ENCODE results near the gene FBXO17. TPM values are rescaled to one million over a fixed set of nuclear protein-coding genes. Genes with fewer than 3 reads are reported as not detected.

The FBXO17 gene
- total RNA-seq, 1 experiment from 2014 or later: not detected

- Histone ChIP-seq H3K4me1 (ENCODE audit: low read length) (peaks cover 16% of the 10 kb centered on the region), H3K4me2 (ENCODE audit: low read depth, low read length, poor library complexity, severe bottlenecking) (peak within 1 kb of the TSS; percentile 94), H3K9me3 (ENCODE audit: low read length) (no peaks in the 10 kb centered on the region), H3K27ac (ENCODE audit: low read length) (peak within 1 kb of the TSS; percentile 54; the same call in 1 of the 2 replicates), H3K9ac (ENCODE audit: low read length) (peak within 1 kb of the TSS; percentile 95), H3K4me3 (ENCODE audit: low read length) (peak within 1 kb of the TSS; percentile 96), H3K36me3 (ENCODE audit: insufficient read depth, low read length) (peaks cover 18% of the 10 kb centered on the region), H4K20me1 (ENCODE audit: insufficient read depth, low read depth, low read length) (peaks cover 5% of the 10 kb centered on the region; the same call in 1 of the 2 replicates), H3K79me2 (ENCODE audit: low read length) (peaks cover 43% of the 10 kb centered on the region), H3K9me2 (replicated peaks; ENCODE audit: insufficient read depth, low read length) (no peaks in the 10 kb centered on the region), H3K27me3 (ENCODE audit: low read length) (no peaks in the 10 kb centered on the region), H2AFZ (ENCODE audit: low read length) (peak within 1 kb of the TSS; percentile 76; the same call in 1 of the 2 replicates)
- DNase-seq: peak; percentile 100
Measured at GRCh38 chr19:38930776-38931520, 44.6 kb downstream of the FBXO17 start, which contains the start of gene MRPS12. TSS of gene MRPS12 (plus strand) at chr19:38930944. CDS start at chr19:38931295, 351 bp downstream.

- no peaks in the 10 kb centered on the region for H3K9me3 ChIP-seq (ENCODE audit: low read length)
- H3K79me2 ChIP-seq (ENCODE audit: low read length): peaks cover 43% of the 10 kb centered on the region
- H3K9ac ChIP-seq (ENCODE audit: low read length): peak within 1 kb of the TSS; percentile 95
- H3K4me2 ChIP-seq (ENCODE audit: low read depth, low read length, poor library complexity, severe bottlenecking): peak within 1 kb of the TSS; percentile 94
- peak within 1 kb of the TSS; percentile 54; the same call in 1 of the 2 replicates for H3K27ac ChIP-seq (ENCODE audit: low read length)
- peak within 1 kb of the TSS; percentile 96 for H3K4me3 ChIP-seq (ENCODE audit: low read length)
- H4K20me1 ChIP-seq (ENCODE audit: insufficient read depth, low read depth, low read length): peaks cover 5% of the 10 kb centered on the region; the same call in 1 of the 2 replicates
- H3K9me2 ChIP-seq (replicated peaks; ENCODE audit: insufficient read depth, low read length): no peaks in the 10 kb centered on the region
- peak; percentile 96 for DNase-seq
- peaks cover 16% of the 10 kb centered on the region for H3K4me1 ChIP-seq (ENCODE audit: low read length)
- H3K36me3 ChIP-seq (ENCODE audit: insufficient read depth, low read length): peaks cover 18% of the 10 kb centered on the region
- peak within 1 kb of the TSS; percentile 76; the same call in 1 of the 2 replicates for H2AFZ ChIP-seq (ENCODE audit: low read length)
- no peaks in the 10 kb centered on the region for H3K27me3 ChIP-seq (ENCODE audit: low read length)
Measured at GRCh38 chr19:38929929-38930775, 45.4 kb downstream of the FBXO17 start, which contains the start of gene SARS2. TSS of gene SARS2 (minus strand) at chr19:38930763. CDS start at chr19:38930736, 27 bp downstream.

GRCh38 chr19:38928391-38929001 is 47.0 kb downstream of the FBXO17 start:
- H3K27me3 ChIP-seq (ENCODE audit: low read length): no peaks in the 10 kb centered on the region
- DNase-seq: no peak
- no peak overlapping the region for H3K4me3 ChIP-seq (ENCODE audit: low read length)
- H3K79me2 ChIP-seq (ENCODE audit: low read length): peaks cover 43% of the 10 kb centered on the region
- peaks cover 5% of the 10 kb centered on the region; the same call in 1 of the 2 replicates for H4K20me1 ChIP-seq (ENCODE audit: insufficient read depth, low read depth, low read length)
- no peak overlapping the region for H3K27ac ChIP-seq (ENCODE audit: low read length)
- H2AFZ ChIP-seq (ENCODE audit: low read length): no peak overlapping the region
- H3K9me3 ChIP-seq (ENCODE audit: low read length): no peaks in the 10 kb centered on the region
- peaks cover 20% of the 10 kb centered on the region for H3K36me3 ChIP-seq (ENCODE audit: insufficient read depth, low read length)
- H3K9me2 ChIP-seq (replicated peaks; ENCODE audit: insufficient read depth, low read length): no peaks in the 10 kb centered on the region
- H3K4me2 ChIP-seq (ENCODE audit: low read depth, low read length, poor library complexity, severe bottlenecking): no peak overlapping the region
- peaks cover 16% of the 10 kb centered on the region for H3K4me1 ChIP-seq (ENCODE audit: low read length)
- no peak overlapping the region for H3K9ac ChIP-seq (ENCODE audit: low read length)

- no peak overlapping the region for H3K4me2 ChIP-seq (ENCODE audit: low read depth, low read length, poor library complexity, severe bottlenecking)
- H4K20me1 ChIP-seq (ENCODE audit: insufficient read depth, low read depth, low read length): no peaks in the 10 kb centered on the region
- peaks cover 20% of the 10 kb centered on the region for H3K79me2 ChIP-seq (ENCODE audit: low read length)
- H3K9me3 ChIP-seq (ENCODE audit: low read length): no peaks in the 10 kb centered on the region
- DNase-seq: no peak
- H3K4me3 ChIP-seq (ENCODE audit: low read length): no peak overlapping the region
- H3K27ac ChIP-seq (ENCODE audit: low read length): no peak overlapping the region
- peaks cover 4% of the 10 kb centered on the region for H3K4me1 ChIP-seq (ENCODE audit: low read length)
- no peaks in the 10 kb centered on the region for H3K27me3 ChIP-seq (ENCODE audit: low read length)
- no peak overlapping the region for H2AFZ ChIP-seq (ENCODE audit: low read length)
- H3K36me3 ChIP-seq (ENCODE audit: insufficient read depth, low read length): 0 out of 2 replicates have a peak, but pooled peaks cover 3% of the 10 kb centered on the region
- no peak overlapping the region for H3K9ac ChIP-seq (ENCODE audit: low read length)
- H3K9me2 ChIP-seq (replicated peaks; ENCODE audit: insufficient read depth, low read length): no peaks in the 10 kb centered on the region
Measured at GRCh38 chr19:38924388-38924787, 51.2 kb downstream of the FBXO17 start.

GRCh38 chr19:38922482-38922881 is 53.1 kb downstream of the FBXO17 start:
- Histone ChIP-seq H3K9me3 (ENCODE audit: low read length) (no peaks in the 10 kb centered on the region), H3K27me3 (ENCODE audit: low read length) (no peaks in the 10 kb centered on the region), H3K9me2 (replicated peaks; ENCODE audit: insufficient read depth, low read length) (no peaks in the 10 kb centered on the region), H4K20me1 (ENCODE audit: insufficient read depth, low read depth, low read length) (no peaks in the 10 kb centered on the region), H3K36me3 (ENCODE audit: insufficient read depth, low read length) (0 out of 2 replicates have a peak, but pooled peaks cover 3% of the 10 kb centered on the region), H3K4me3 (ENCODE audit: low read length) (no peak overlapping the region), H3K4me2 (ENCODE audit: low read depth, low read length, poor library complexity, severe bottlenecking) (no peak overlapping the region), H3K9ac (ENCODE audit: low read length) (no peak overlapping the region), H3K79me2 (ENCODE audit: low read length) (peaks cover 2% of the 10 kb centered on the region; the same call in 1 of the 2 replicates), H2AFZ (ENCODE audit: low read length) (no peak overlapping the region), H3K4me1 (ENCODE audit: low read length) (no peaks in the 10 kb centered on the region), H3K27ac (ENCODE audit: low read length) (no peak overlapping the region)
- DNase-seq: no peak

- H3K36me3 ChIP-seq (ENCODE audit: insufficient read depth, low read length): 0 out of 2 replicates have a peak, but pooled peaks cover 3% of the 10 kb centered on the region
- H3K9me3 ChIP-seq (ENCODE audit: low read length): no peaks in the 10 kb centered on the region
- H3K4me2 ChIP-seq (ENCODE audit: low read depth, low read length, poor library complexity, severe bottlenecking): no peak overlapping the region
- no peaks in the 10 kb centered on the region for H3K9me2 ChIP-seq (replicated peaks; ENCODE audit: insufficient read depth, low read length)
- H3K79me2 ChIP-seq (ENCODE audit: low read length): no peaks in the 10 kb centered on the region
- no peak overlapping the region for H3K27ac ChIP-seq (ENCODE audit: low read length)
- no peak overlapping the region for H2AFZ ChIP-seq (ENCODE audit: low read length)
- no peak overlapping the region for H3K4me3 ChIP-seq (ENCODE audit: low read length)
- H4K20me1 ChIP-seq (ENCODE audit: insufficient read depth, low read depth, low read length): no peaks in the 10 kb centered on the region
- H3K4me1 ChIP-seq (ENCODE audit: low read length): no peaks in the 10 kb centered on the region
- no peak for DNase-seq
- no peaks in the 10 kb centered on the region for H3K27me3 ChIP-seq (ENCODE audit: low read length)
- no peak overlapping the region for H3K9ac ChIP-seq (ENCODE audit: low read length)
Measured at GRCh38 chr19:38921420-38922274, 53.9 kb downstream of the FBXO17 start.

GRCh38 chr19:38920602-38921419 is 54.7 kb downstream of the FBXO17 start:
- H2AFZ ChIP-seq (ENCODE audit: low read length): no peak overlapping the region

More at GRCh38 chr19:38920602-38921419, 54.7 kb downstream of the FBXO17 start:
- H3K4me2 ChIP-seq (ENCODE audit: low read depth, low read length, poor library complexity, severe bottlenecking): no peak overlapping the region
- H3K4me3 ChIP-seq (ENCODE audit: low read length): no peak overlapping the region
- DNase-seq: no peak
- H3K36me3 ChIP-seq (ENCODE audit: insufficient read depth, low read length): 0 out of 2 replicates have a peak, but pooled peaks cover 3% of the 10 kb centered on the region
- no peaks in the 10 kb centered on the region for H3K9me3 ChIP-seq (ENCODE audit: low read length)
- no peaks in the 10 kb centered on the region for H3K79me2 ChIP-seq (ENCODE audit: low read length)
- no peak overlapping the region for H3K9ac ChIP-seq (ENCODE audit: low read length)
- no peak overlapping the region for H3K27ac ChIP-seq (ENCODE audit: low read length)
- H4K20me1 ChIP-seq (ENCODE audit: insufficient read depth, low read depth, low read length): no peaks in the 10 kb centered on the region
- H3K27me3 ChIP-seq (ENCODE audit: low read length): no peaks in the 10 kb centered on the region
- H3K9me2 ChIP-seq (replicated peaks; ENCODE audit: insufficient read depth, low read length): no peaks in the 10 kb centered on the region
- H3K4me1 ChIP-seq (ENCODE audit: low read length): no peaks in the 10 kb centered on the region
